AG10803 (cell line): ENCODE data around the gene ACOT8.

Source experiments
- DNase-seq: peaks from one replicate; pipeline ENCODE4 v3.0.0; 2010; ENCODE audit warnings: low read depth
- H3K4me3 ChIP-seq: 2 replicates; pipeline ENCODE4 v1.5.1; 2011; ENCODE audit warnings: mild to moderate bottlenecking, low read length, control low read depth
- CTCF ChIP-seq: conservative IDR thresholded peaks from 2 replicates; pipeline ENCODE4 v1.5.1; 2011; ENCODE audit warnings: mild to moderate bottlenecking, low read length, control low read depth, inconsistent platforms

ACOT8 gene

GRCh38 chr20:45892049-45892825 lies 35.0 kb upstream of the ACOT8 start:
- peak; percentile 34 for DNase-seq
- H3K4me3 ChIP-seq = peak overlapping the region; percentile 79
- peak; percentile 44 for TF ChIP-seq CTCF

- H3K4me3 ChIP-seq = peak within 1 kb of the TSS; percentile 79
- DNase-seq = peak; percentile 92
- no peak for TF ChIP-seq CTCF
Measured at GRCh38 chr20:45890985-45891983, 34.1 kb upstream of the ACOT8 start, which contains the start of the genes CTSA and NEURL2. Gene CTSA (plus strand): TSS chr20:45891335. CDS start chr20:45891569, 234 bp downstream. Gene NEURL2 (minus strand): TSS chr20:45891208. CDS start chr20:45890991, 217 bp downstream.

GRCh38 chr20:45890077-45890984 lies 33.1 kb upstream of the ACOT8 start:
- peak overlapping the region; percentile 79 for H3K4me3 ChIP-seq
- DNase-seq = peak; percentile 76
- peak; percentile 78 for TF ChIP-seq CTCF

- no peak overlapping the region for H3K4me3 ChIP-seq
- DNase-seq = no peak
- no peak for TF ChIP-seq CTCF
Measured at GRCh38 chr20:45888681-45889080, 31.5 kb upstream of the ACOT8 start.

GRCh38 chr20:45887346-45887715 lies 30.1 kb upstream of the ACOT8 start, which contains the start of gene SPATA25:
Gene SPATA25 (minus strand): TSS chr20:45887622. CDS start chr20:45887590, 32 bp downstream.
- DNase-seq = no peak
- H3K4me3 ChIP-seq = no peak within 1 kb of the TSS
- TF ChIP-seq CTCF = no peak

- no peak for DNase-seq
- TF ChIP-seq CTCF = no peak
- H3K4me3 ChIP-seq = no peak overlapping the region
Measured at GRCh38 chr20:45886590-45887345, 29.6 kb upstream of the ACOT8 start.
